Spinal cord (tissue), 10 donors: ENCODE measurements around the gene PDK1. TPM values are rescaled to one million over a fixed set of nuclear protein-coding genes. Genes with fewer than 3 reads are reported as not detected.

Source experiments
- DNase-seq, 6 donors: peaks; one replicate each; pipeline versions ENCODE4 v3.0.0 to v3.0.0-alpha.2; 2013 to 2015; ENCODE audit warnings: low spot score in 6 of 6, low read depth in 4 of 6
- H3K27ac ChIP-seq: one replicate; pipeline ENCODE4 v1.5.1; 2013; ENCODE audit warnings: low read depth, low read length, control low read depth
- H3K27me3 ChIP-seq: one replicate; pipeline ENCODE4 v1.6.1; 2013; ENCODE audit warnings: low read length; ENCODE audit not compliant: control insufficient read depth, insufficient read depth
- H3K36me3 ChIP-seq: one replicate; pipeline ENCODE4 v1.6.1; 2013; ENCODE audit warnings: low read length; ENCODE audit not compliant: control insufficient read depth, insufficient read depth
- H3K4me1 ChIP-seq: one replicate; pipeline ENCODE4 v1.6.1; 2013; ENCODE audit warnings: low read length; ENCODE audit not compliant: control insufficient read depth, insufficient read depth
- H3K4me3 ChIP-seq: one replicate; pipeline ENCODE4 v1.5.1; 2013; ENCODE audit warnings: low read depth, low read length, control low read depth
- H3K9me3 ChIP-seq: one replicate; pipeline ENCODE4 v1.6.1; 2013; ENCODE audit warnings: low read length; ENCODE audit not compliant: control insufficient read depth, insufficient read depth
- WGBS: methylation state at CpG from one replicate; pipeline ENCODE4 v1.1.5; 2013; ENCODE audit warnings: missing lambda C conversion rate; ENCODE audit not compliant: insufficient coverage; 5-methylcytosine and 5-hydroxymethylcytosine counted together
- polyA plus RNA-seq, 2 donors: library from polyadenylated mRNA; unstranded; fragments of 120-200 nt; gene quantifications; one replicate each; pipeline ENCODE4 v1.2.1, GENCODE V29; 2013; ENCODE audit not compliant: insufficient read length in 2 of 2
- total RNA-seq, 2 donors: library from RNA; depleted of rRNA in 1 of 2; stranded (reverse); fragments of 120-200 nt in 1 of 2; fragments of >200 nt in 1 of 2; gene quantifications; one replicate each; pipeline versions ENCODE4 v1.2.3 to v1.2.4, GENCODE V29; 2013 to 2014
- donor health status: healthy.

Gene PDK1
- total and polyA plus RNA-seq, 4 donors: 6.4 to 30.0 (median 9.5) TPM

GRCh38 chr2:172607379-172607928 is 51.6 kb downstream of the PDK1 start:
- 100% methylated on average over 3 of the region's 3 CpGs for WGBS
- no peaks in the 10 kb centered on the region for H3K27me3 ChIP-seq
- H3K4me3 ChIP-seq: no peak overlapping the region
- H3K4me1 ChIP-seq: no peaks in the 10 kb centered on the region
- DNase-seq: no peak
- H3K9me3 ChIP-seq: no peaks in the 10 kb centered on the region
- H3K27ac ChIP-seq: no peak overlapping the region
- H3K36me3 ChIP-seq: no peaks in the 10 kb centered on the region

- DNase-seq: no peak
- H3K4me1 ChIP-seq: no peaks in the 10 kb centered on the region
- H3K27me3 ChIP-seq: no peaks in the 10 kb centered on the region
- 91% methylated on average over 3 of the region's 5 CpGs for WGBS
- no peaks in the 10 kb centered on the region for H3K9me3 ChIP-seq
- H3K4me3 ChIP-seq: no peak overlapping the region
- H3K27ac ChIP-seq: no peak overlapping the region
- H3K36me3 ChIP-seq: peaks cover 4% of the 10 kb centered on the region
Observed at GRCh38 chr2:172609488-172609887, 53.6 kb downstream of the PDK1 start.

GRCh38 chr2:172612051-172612450 is 56.2 kb downstream of the PDK1 start:
- DNase-seq: peak in 1 of 6 donors; percentile 78
- H3K4me1 ChIP-seq: no peaks in the 10 kb centered on the region
- no peaks in the 10 kb centered on the region for H3K9me3 ChIP-seq
- peaks cover 4% of the 10 kb centered on the region for H3K36me3 ChIP-seq
- H3K27ac ChIP-seq: no peak overlapping the region
- no peaks in the 10 kb centered on the region for H3K27me3 ChIP-seq
- no peak overlapping the region for H3K4me3 ChIP-seq
- WGBS: no CpG with 5 or more reads among the region's 4 CpGs

GRCh38 chr2:172613040-172613439 is 57.1 kb downstream of the PDK1 start:
- peaks cover 4% of the 10 kb centered on the region for H3K36me3 ChIP-seq
- H3K27ac ChIP-seq: no peak overlapping the region
- WGBS: 80% methylated on average over 2 of the region's 4 CpGs
- DNase-seq: peak in 2 of 6 donors; percentile 53 to 71
- no peaks in the 10 kb centered on the region for H3K4me1 ChIP-seq
- no peak overlapping the region for H3K4me3 ChIP-seq
- no peaks in the 10 kb centered on the region for H3K27me3 ChIP-seq
- no peaks in the 10 kb centered on the region for H3K9me3 ChIP-seq

GRCh38 chr2:172613615-172614231 is 57.8 kb downstream of the PDK1 start:
- DNase-seq: no peak
- 91% methylated on average over 8 of the region's 10 CpGs for WGBS
- no peaks in the 10 kb centered on the region for H3K9me3 ChIP-seq

GRCh38 chr2:172614932-172615331 is 59.0 kb downstream of the PDK1 start:
- H3K36me3 ChIP-seq: peaks cover 4% of the 10 kb centered on the region
- no peak overlapping the region for H3K27ac ChIP-seq
- 67% methylated on average over 4 of the region's 6 CpGs for WGBS
- no peaks in the 10 kb centered on the region for H3K9me3 ChIP-seq
- H3K4me3 ChIP-seq: no peak overlapping the region
- no peaks in the 10 kb centered on the region for H3K4me1 ChIP-seq
- peak in 1 of 6 donors; percentile 27 for DNase-seq
- H3K27me3 ChIP-seq: no peaks in the 10 kb centered on the region

More at GRCh38 chr2:172613615-172614231, 57.8 kb downstream of the PDK1 start:
- peaks cover 4% of the 10 kb centered on the region for H3K36me3 ChIP-seq
- no peaks in the 10 kb centered on the region for H3K27me3 ChIP-seq
- H3K4me1 ChIP-seq: no peaks in the 10 kb centered on the region
- H3K27ac ChIP-seq: no peak overlapping the region
- no peak overlapping the region for H3K4me3 ChIP-seq

- Histone ChIP-seq H3K4me3 (no peak overlapping the region), H3K27ac (no peak overlapping the region), H3K36me3 (peaks cover 4% of the 10 kb centered on the region), H3K27me3 (no peaks in the 10 kb centered on the region), H3K9me3 (no peaks in the 10 kb centered on the region), H3K4me1 (no peaks in the 10 kb centered on the region)
- DNase-seq: no peak
- WGBS: no CpG with 5 or more reads among the region's 5 CpGs
Observed at GRCh38 chr2:172615727-172616261, 59.9 kb downstream of the PDK1 start.

GRCh38 chr2:172617115-172617514 is 61.2 kb downstream of the PDK1 start:
- Histone ChIP-seq H3K4me1 (no peaks in the 10 kb centered on the region), H3K27ac (no peak overlapping the region), H3K9me3 (no peaks in the 10 kb centered on the region), H3K4me3 (no peak overlapping the region), H3K36me3 (peaks cover 4% of the 10 kb centered on the region), H3K27me3 (no peaks in the 10 kb centered on the region)
- WGBS: no CpG with 5 or more reads among the region's 2 CpGs
- DNase-seq: no peak

GRCh38 chr2:172623249-172623965 is 67.5 kb downstream of the PDK1 start:
- Histone ChIP-seq H3K9me3 (no peaks in the 10 kb centered on the region), H3K27me3 (no peaks in the 10 kb centered on the region), H3K4me3 (no peak overlapping the region), H3K27ac (no peak overlapping the region), H3K4me1 (no peaks in the 10 kb centered on the region), H3K36me3 (no peaks in the 10 kb centered on the region)
- no CpG with 5 or more reads among the region's 1 CpG for WGBS
- peak in 1 of 6 donors; percentile 33 for DNase-seq
